Chondrocyte (in vitro differentiated cells): ENCODE measurements around the gene PPP2R1A. TPM values are rescaled to one million over a fixed set of nuclear protein-coding genes. Genes with fewer than 3 reads are reported as not detected.

Source experiments
- DNase-seq: peaks from one replicate; pipeline ENCODE4 v3.0.0; 2021; ENCODE audit warnings: mixed read lengths, low spot score
- H3K27ac Mint-ChIP-seq: one replicate; pipeline ENCODE4 v1.8.0; 2021; ENCODE audit warnings: mild to moderate bottlenecking, moderate library complexity, mixed read lengths; ENCODE audit not compliant: unreplicated experiment
- H3K27me3 Mint-ChIP-seq: 2 replicates; pipeline ENCODE4 v1.8.0; 2021; ENCODE audit warnings: low read depth, mixed read lengths
- H3K36me3 Mint-ChIP-seq: 2 replicates; pipeline ENCODE4 v1.8.0; 2021; ENCODE audit warnings: low read depth, mixed read lengths
- H3K4me1 Mint-ChIP-seq: 2 replicates; pipeline ENCODE4 v1.8.0; 2021; ENCODE audit warnings: low read depth, mild to moderate bottlenecking, mixed read lengths
- H3K4me3 Mint-ChIP-seq: one replicate; pipeline ENCODE4 v1.8.0; 2021; ENCODE audit warnings: mild to moderate bottlenecking, moderate library complexity, mixed read lengths; ENCODE audit not compliant: unreplicated experiment
- H3K9me3 Mint-ChIP-seq: 2 replicates; pipeline ENCODE4 v1.8.0; 2021; ENCODE audit warnings: low read depth, mixed read lengths
- long read RNA-seq: library from polyadenylated mRNA; stranded (forward); transcript quantifications from one replicate; pipeline ENCODE4 v2.0.0, GENCODE V29; 2021
- total RNA-seq: library from RNA; stranded (reverse); gene quantifications from 3 replicates; pipeline ENCODE4 v1.2.1, GENCODE V29; 2021
- TF ChIP-seq, protein P1 (sequence below): fragments of 200-600 bp; sonication (generic); IDR thresholded peaks from 2 replicates; pipeline ENCODE4 v1.5.0; 2021; ENCODE audit warnings: antibody characterized with exemption, mild to moderate bottlenecking, moderate library complexity

The PPP2R1A gene
- total RNA-seq = 210 to 236 TPM (median 228 TPM) in 3 replicates
- long read RNA-seq, full-length matches to known transcripts = 415 of 511 reads
- long read RNA-seq, partial matches to known transcripts = 80 of 511 reads
- long read RNA-seq, other reads (novel, unspliced or antisense) = 16 of 511 reads

GRCh38 chr19:52189735-52190486, at the start of gene PPP2R1A:
Gene PPP2R1A, plus strand, starts transcription at chr19:52190052. Its CDS starts 45 bp downstream, at chr19:52190097.
- no peaks in the 10 kb centered on the region for H3K27me3 Mint-ChIP-seq
- peaks cover 42% of the 10 kb centered on the region for H3K4me1 Mint-ChIP-seq
- DNase-seq = peak; percentile 99
- H3K36me3 Mint-ChIP-seq = peaks cover 6% of the 10 kb centered on the region
- H3K9me3 Mint-ChIP-seq = no peaks in the 10 kb centered on the region
- H3K4me3 Mint-ChIP-seq = peak within 1 kb of the TSS; percentile 98
- TF ChIP-seq, protein P1, sequence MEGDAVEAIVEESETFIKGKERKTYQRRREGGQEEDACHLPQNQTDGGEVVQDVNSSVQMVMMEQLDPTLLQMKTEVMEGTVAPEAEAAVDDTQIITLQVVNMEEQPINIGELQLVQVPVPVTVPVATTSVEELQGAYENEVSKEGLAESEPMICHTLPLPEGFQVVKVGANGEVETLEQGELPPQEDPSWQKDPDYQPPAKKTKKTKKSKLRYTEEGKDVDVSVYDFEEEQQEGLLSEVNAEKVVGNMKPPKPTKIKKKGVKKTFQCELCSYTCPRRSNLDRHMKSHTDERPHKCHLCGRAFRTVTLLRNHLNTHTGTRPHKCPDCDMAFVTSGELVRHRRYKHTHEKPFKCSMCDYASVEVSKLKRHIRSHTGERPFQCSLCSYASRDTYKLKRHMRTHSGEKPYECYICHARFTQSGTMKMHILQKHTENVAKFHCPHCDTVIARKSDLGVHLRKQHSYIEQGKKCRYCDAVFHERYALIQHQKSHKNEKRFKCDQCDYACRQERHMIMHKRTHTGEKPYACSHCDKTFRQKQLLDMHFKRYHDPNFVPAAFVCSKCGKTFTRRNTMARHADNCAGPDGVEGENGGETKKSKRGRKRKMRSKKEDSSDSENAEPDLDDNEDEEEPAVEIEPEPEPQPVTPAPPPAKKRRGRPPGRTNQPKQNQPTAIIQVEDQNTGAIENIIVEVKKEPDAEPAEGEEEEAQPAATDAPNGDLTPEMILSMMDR = no peak
- H3K27ac Mint-ChIP-seq = peak within 1 kb of the TSS; percentile 99

- Mint-ChIP-seq H3K27ac (no peak overlapping the region), H3K36me3 (peaks cover 15% of the 10 kb centered on the region), H3K27me3 (no peaks in the 10 kb centered on the region), H3K9me3 (peaks cover 25% of the 10 kb centered on the region), H3K4me3 (no peak overlapping the region), H3K4me1 (peaks cover 20% of the 10 kb centered on the region)
- DNase-seq = no peak
- TF ChIP-seq, protein P1 = no peak
Measured at GRCh38 chr19:52141203-52141602, 48.6 kb upstream of the PPP2R1A start.

DNA sequence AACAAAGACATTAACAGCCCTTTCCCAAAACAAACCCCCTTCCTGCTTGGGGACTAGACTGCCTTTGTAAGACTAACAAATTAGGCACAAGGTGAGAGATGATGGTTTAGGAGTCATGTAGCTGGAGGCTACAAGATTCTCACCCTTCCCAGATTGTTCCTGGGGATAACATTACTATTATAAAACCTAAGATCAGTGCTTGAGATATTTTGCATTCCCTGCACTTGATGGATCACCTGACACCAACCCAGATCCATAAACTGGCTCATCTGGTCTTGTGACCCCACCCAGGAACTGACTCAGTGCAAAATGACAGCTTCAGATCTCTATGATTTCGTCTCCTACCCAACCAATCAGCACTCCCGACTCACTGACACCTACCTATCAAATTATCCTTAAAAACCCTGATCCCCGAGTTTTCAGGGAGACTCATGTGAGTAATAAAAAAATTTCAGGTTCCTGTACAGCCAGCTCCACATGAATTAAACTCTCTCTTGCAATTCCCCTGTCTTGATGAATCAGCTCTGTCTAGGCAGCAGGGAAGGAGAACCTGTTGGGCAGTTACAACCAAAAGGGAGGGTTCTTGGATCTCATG, 47.8 kb upstream of the PPP2R1A start:
- H3K4me1 Mint-ChIP-seq = peaks cover 20% of the 10 kb centered on the region
- DNase-seq = no peak
- no peaks in the 10 kb centered on the region for H3K27me3 Mint-ChIP-seq
- H3K4me3 Mint-ChIP-seq = no peak overlapping the region
- TF ChIP-seq, protein P1 = no peak
- H3K27ac Mint-ChIP-seq = no peak overlapping the region
- peaks cover 15% of the 10 kb centered on the region for H3K36me3 Mint-ChIP-seq
- peaks cover 27% of the 10 kb centered on the region for H3K9me3 Mint-ChIP-seq

DNA sequence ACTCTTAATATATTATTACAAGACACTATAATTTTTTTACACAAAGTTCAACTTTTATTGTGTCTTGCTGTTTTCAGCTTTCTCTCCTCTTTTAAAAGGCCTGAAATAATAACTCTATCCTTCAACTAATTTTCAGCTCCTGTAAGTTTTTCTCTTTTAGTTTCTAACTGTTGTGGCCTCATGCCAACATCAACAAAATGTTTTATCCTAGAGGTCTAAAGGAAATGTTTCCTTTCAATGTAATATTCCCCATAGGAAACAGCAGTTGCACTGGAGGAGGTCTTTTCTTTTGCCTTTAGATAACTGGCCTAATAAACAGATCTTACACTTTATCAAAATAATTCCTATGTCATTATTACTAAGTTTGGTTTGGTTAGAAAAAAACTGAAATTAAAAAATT, 41.6 kb upstream of the PPP2R1A start:
- DNase-seq = no peak
- H3K27ac Mint-ChIP-seq = no peak overlapping the region
- TF ChIP-seq, protein P1 = no peak
- H3K4me3 Mint-ChIP-seq = no peak overlapping the region
- H3K9me3 Mint-ChIP-seq = peaks cover 52% of the 10 kb centered on the region
- no peaks in the 10 kb centered on the region for H3K4me1 Mint-ChIP-seq
- H3K36me3 Mint-ChIP-seq = peaks cover 40% of the 10 kb centered on the region
- no peaks in the 10 kb centered on the region for H3K27me3 Mint-ChIP-seq

DNA sequence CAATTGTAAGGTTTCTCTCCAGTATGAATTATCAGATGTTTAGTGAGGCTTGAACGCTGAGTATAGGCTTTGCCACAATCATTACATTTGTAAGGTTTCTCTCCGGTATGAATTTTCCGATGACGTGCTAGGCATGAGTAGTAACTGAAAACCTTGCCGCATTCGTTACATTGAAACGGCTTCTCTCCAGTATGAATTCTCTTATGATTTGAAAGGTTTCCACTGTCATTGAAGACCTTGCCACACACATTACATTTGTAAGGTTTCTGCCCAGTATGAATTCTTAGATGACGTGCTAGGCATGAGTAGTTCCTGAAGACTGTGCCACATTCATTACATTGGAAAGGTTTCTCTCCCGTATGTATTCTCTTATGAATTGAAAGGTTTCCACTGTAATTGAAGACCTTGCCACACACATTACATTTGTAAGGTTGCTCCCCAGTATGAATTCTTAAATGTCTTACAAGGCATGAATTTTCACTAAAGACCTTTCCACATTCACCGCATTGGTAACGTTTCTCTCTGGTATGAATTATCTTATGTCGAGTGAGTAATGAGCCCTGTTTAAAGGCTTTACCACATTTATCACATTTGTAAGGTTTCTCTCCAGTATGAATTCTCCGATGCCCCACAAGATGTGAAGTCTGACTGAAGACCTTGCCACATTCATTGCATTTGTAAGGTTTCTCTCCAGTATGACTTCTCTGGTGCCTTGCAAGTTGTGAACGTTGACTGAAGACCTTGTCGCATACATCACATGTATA, 34.1 kb upstream of the PPP2R1A start:
- Mint-ChIP-seq H3K9me3 (peaks cover 77% of the 10 kb centered on the region), H3K27me3 (no peaks in the 10 kb centered on the region), H3K4me3 (no peak overlapping the region), H3K4me1 (no peaks in the 10 kb centered on the region), H3K27ac (no peak overlapping the region), H3K36me3 (peaks cover 81% of the 10 kb centered on the region)
- no peak for DNase-seq
- TF ChIP-seq, protein P1 = no peak
